Cardiac fibroblast (primary cell): ENCODE data around the gene GRIN2C.

Source experiments
- DNase-seq, 2 donors: peaks; one replicate each; pipeline versions ENCODE4 v3.0.0 to v3.0.0-alpha.2; 2010; ENCODE audit warnings: low read depth in 2 of 2
- H3K4me3 ChIP-seq, 2 donors: replicated peaks in 1 of 2; 1 replicate in 1 of 2; 2 replicates in 1 of 2; pipeline ENCODE4 v1.5.1; 2011; ENCODE audit warnings: low read depth in 2 of 2, low read length in 2 of 2, mild to moderate bottlenecking in 2 of 2, moderate library complexity in 1 of 2
- TF ChIP-seq, protein P1 (sequence below): IDR thresholded peaks from one replicate; pipeline ENCODE4 v1.5.1; 2011; ENCODE audit warnings: low read depth, mild to moderate bottlenecking, low read length, inconsistent platforms

The GRIN2C gene

DNA sequence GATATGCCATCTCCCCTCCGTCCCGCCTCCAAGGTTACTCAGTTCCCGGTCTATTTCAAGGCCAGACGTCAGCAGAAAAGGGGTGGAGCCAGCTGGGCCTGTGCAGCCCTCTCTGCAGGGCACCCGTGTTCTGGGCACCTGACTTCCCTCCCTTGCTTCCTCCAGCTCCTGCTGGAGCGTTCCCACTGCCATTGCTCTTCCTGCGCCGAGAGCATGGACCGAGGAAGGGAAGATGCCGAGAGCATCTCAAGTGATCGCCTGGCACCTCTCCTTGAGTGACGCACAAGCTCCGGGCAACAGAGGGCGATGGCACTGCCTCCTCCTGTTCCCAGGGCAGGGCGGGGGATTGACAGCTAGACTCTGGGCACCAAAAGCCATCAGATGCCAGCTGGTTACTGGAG, 54.1 kb downstream of the GRIN2C start:
- TF ChIP-seq, protein P1, sequence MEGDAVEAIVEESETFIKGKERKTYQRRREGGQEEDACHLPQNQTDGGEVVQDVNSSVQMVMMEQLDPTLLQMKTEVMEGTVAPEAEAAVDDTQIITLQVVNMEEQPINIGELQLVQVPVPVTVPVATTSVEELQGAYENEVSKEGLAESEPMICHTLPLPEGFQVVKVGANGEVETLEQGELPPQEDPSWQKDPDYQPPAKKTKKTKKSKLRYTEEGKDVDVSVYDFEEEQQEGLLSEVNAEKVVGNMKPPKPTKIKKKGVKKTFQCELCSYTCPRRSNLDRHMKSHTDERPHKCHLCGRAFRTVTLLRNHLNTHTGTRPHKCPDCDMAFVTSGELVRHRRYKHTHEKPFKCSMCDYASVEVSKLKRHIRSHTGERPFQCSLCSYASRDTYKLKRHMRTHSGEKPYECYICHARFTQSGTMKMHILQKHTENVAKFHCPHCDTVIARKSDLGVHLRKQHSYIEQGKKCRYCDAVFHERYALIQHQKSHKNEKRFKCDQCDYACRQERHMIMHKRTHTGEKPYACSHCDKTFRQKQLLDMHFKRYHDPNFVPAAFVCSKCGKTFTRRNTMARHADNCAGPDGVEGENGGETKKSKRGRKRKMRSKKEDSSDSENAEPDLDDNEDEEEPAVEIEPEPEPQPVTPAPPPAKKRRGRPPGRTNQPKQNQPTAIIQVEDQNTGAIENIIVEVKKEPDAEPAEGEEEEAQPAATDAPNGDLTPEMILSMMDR: no peak
- DNase-seq: no peak
- no peak overlapping the region for H3K4me3 ChIP-seq

DNA sequence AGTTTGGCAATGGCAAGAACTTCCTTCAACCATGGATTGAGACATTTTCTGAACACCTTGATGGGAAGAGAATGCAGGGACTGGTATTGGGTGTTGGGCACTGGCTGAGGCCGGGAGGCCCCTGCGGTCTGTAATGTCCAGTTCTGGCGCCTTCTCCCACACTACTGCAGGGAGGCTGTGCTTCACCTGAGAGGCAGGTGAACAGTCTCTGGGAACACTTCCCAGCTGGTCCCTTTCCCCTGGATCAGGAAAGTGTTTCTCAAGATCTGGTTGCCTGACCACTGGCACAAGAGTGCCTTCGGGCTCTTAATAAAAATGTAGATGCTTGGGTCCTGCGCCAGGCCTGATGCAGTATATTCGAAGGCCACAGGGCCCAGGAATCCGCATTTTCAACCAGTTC, 55.0 kb downstream of the GRIN2C start:
- DNase-seq: no peak
- TF ChIP-seq, protein P1: no peak
- no peak overlapping the region for H3K4me3 ChIP-seq

DNA sequence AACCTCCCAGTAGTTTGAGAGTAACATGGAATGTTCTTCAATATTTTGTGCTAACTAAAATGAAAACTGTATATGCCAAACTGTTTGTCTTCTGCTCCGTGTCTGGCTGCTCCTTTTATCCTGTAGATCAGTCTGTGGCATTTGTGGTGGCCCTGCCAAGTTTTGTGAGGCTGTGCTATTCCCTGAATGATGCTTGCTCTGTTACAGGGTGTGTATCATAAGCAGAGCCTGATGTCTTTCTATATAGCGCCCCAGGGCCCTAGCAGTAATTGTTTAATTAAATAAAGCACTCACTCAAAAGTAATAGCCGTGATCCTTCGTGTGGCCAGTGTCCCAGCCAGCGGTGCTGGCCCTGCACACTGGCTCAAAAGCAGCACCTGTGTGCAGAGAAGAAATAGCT, 55.7 kb downstream of the GRIN2C start:
- no peak overlapping the region for H3K4me3 ChIP-seq
- no peak for DNase-seq
- TF ChIP-seq, protein P1: no peak

DNA sequence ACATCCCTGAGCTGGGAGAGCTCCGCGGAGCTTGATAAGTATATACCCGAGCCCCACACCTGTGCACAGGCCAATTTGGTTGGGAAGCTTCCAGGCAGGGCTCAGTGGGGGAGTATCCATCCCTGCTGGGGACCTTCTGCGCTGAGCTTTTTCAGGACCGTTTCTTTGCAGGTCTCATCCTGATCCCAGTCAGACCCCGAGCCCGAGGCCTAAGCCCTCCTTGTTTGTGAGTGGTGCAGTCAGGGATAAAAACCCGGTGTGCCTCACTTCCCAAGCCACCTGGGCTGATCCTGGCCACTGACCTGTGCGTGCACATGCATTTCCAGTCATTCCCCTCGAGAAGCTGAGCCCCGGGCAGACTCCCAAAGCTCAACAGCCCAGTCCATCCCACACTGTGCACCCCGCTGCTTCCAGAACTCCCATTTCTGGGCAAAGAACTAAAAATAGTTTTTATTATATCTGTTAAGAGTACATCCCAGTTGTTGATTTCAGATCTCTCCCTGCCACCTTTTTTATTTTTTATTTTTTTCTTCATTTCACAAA, 56.2 kb downstream of the GRIN2C start:
- DNase-seq: no peak
- no peak overlapping the region for H3K4me3 ChIP-seq
- TF ChIP-seq, protein P1: no peak

DNA sequence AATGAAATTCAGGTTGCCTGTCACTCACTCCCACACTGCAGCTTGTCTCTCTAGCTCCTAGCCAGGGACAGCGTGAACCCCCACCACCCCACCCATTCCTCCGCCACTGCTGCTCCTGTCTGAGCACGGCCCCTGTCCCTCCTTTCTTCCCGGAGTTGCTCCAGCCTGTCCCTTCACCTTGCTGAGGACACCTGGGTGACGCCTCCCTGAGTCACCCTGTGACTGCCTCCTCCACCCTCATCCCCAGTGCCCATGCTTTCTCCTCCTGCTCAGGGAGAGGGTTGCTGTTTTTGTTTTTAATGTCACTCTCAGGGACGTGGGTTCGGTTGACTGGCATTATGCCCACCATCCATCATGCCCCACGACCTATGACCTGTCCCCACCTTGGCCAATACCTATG, 57.8 kb downstream of the GRIN2C start:
- no peak overlapping the region for H3K4me3 ChIP-seq
- TF ChIP-seq, protein P1: no peak
- no peak for DNase-seq

DNA sequence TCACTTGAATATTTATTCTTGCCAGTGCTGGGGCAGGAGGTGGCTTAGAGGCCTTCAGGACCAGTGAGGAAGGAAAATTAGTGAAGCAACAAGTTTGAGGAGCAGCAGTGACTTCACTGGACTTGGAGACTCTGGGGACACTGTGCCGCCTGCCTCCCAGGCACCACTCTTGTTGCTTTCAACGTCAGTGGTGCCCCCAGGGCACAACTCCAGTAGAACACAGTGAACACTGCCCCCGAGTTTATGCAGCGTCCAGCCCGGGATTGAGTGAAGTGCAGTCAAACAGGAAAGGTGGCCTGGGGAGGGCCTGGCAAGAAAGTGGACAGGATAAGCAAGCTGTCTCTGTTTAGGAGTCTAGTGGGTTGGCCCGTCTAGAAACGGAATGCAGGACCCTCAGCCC, 59.2 kb downstream of the GRIN2C start:
- H3K4me3 ChIP-seq: no peak overlapping the region
- DNase-seq: no peak
- TF ChIP-seq, protein P1: no peak

DNA sequence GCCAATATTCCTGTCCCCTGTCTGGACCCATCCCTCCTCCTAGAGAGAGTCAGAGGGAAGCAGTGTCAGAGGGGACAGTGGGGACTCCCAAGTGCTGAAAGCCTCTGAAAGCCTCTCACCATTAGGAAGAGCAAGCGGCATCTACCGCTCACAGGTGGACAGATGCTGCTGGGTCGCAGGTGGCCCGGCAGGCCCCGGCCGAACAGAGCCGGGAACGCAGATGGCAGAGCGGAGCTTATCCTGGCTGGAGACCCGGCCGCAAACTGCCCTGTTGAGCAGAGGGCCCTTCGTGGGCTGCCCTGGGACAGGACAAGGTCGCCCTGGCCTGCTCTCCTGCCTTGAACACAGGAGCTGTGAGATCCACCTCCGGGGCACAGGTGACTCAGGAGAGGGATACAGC, 60.6 kb downstream of the GRIN2C start:
- TF ChIP-seq, protein P1: no peak
- no peak overlapping the region for H3K4me3 ChIP-seq
- no peak for DNase-seq
